ENCODE data around the gene ADCY10.

The ADCY10 gene

DNA sequence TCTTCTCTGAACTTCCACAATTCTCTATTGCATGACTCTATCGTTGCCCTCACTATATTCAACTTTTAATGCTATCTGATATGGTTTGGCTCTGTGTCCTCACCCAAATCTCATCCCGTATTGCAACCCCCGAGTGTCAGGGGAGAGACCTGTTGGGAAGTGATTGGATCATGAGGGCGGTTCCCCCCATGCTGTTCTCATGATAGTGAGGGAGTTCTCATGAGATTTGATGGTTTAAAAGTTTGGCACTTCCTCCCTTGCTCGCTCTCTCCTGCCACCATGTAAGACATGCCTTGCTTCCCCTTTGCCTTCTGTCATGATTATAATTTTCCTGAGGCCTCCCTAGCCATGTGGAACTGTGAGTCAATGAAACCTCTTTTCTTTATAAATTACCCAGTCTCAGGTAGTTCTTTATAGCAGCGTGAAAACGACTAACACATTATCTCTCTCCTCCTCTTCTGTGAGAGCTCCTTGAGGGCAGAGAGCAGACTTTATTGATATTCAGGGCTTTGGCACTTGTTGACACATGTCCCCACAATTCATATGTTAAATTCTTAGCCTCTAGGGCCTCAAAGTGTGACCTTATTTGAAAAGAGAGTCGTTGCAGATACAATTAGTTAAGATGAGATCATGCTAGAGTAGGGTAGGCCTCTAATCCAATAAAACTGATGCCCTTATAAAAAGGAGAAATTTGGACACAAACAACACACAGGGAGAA, 52.1 kb downstream of the ADCY10 start:
- Histone ChIP-seq H2AFZ (ENCODE audit: low read depth, low read length) (no peak overlapping the region), H3K4me3 (ENCODE audit: low read length) (no peak overlapping the region), H3K9ac (ENCODE audit: low read length) (no peak overlapping the region), H4K20me1 (ENCODE audit: insufficient read depth, low read length) (no peaks in the 10 kb centered on the region), H3K9me3 (ENCODE audit: insufficient read depth, low read length) (no peaks in the 10 kb centered on the region), H3K27ac (ENCODE audit: low read length) (no peak overlapping the region), H3K36me3 (replicated peaks; ENCODE audit: low read depth, low read length) (no peaks in the 10 kb centered on the region), H3K4me1 (ENCODE audit: low read length) (no peaks in the 10 kb centered on the region), H3K79me2 (ENCODE audit: low read length) (no peaks in the 10 kb centered on the region), H3K27me3 (ENCODE audit: low read depth, low read length) (no peaks in the 10 kb centered on the region), H3K4me2 (ENCODE audit: low read length) (no peak overlapping the region)
- no peak for TF ChIP-seq EZH2phosphoT487 (IDR thresholded peaks at IDR 0.05; ENCODE audit: low read depth)
- TF ChIP-seq, protein P1, sequence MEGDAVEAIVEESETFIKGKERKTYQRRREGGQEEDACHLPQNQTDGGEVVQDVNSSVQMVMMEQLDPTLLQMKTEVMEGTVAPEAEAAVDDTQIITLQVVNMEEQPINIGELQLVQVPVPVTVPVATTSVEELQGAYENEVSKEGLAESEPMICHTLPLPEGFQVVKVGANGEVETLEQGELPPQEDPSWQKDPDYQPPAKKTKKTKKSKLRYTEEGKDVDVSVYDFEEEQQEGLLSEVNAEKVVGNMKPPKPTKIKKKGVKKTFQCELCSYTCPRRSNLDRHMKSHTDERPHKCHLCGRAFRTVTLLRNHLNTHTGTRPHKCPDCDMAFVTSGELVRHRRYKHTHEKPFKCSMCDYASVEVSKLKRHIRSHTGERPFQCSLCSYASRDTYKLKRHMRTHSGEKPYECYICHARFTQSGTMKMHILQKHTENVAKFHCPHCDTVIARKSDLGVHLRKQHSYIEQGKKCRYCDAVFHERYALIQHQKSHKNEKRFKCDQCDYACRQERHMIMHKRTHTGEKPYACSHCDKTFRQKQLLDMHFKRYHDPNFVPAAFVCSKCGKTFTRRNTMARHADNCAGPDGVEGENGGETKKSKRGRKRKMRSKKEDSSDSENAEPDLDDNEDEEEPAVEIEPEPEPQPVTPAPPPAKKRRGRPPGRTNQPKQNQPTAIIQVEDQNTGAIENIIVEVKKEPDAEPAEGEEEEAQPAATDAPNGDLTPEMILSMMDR (IDR thresholded peaks at IDR 0.05; ENCODE audit: low read depth, low read length) = no peak

DNA sequence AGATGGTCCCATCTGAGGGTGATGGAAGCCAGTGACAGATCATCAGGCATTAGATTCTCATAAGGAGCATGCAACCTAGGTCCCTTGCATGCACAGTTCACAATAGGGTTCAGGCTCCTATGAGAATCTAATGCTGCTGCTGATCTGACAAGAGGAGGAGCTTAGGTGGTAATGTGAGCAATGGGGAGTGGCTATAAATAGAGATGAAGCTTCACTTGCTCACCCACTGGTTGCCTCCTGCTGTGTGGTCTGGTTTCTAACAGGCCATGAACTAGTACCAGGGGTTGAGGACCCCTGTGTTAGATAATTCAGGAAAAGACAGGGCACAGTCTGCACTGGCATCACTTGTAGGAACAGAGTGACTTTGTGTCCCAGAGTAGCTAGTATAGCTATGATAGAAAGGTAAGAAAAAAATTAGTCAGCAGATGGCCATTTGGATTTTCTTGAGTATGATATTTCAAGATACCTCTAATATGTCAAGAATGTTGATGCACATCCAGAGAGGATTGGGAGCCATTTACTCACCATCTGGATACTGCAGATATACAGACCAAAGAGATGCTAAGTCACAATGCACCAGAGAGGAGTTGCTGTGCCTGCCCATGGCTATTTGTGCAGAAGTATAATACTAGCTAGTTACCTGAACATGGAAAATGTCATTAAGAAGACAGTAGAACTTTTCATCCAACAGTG, 53.6 kb downstream of the ADCY10 start:
- H3K9me3 ChIP-seq (ENCODE audit: insufficient read depth, low read length) = no peaks in the 10 kb centered on the region
- no peak overlapping the region for H3K4me3 ChIP-seq (ENCODE audit: low read length)
- no peak for TF ChIP-seq EZH2phosphoT487 (IDR thresholded peaks at IDR 0.05; ENCODE audit: low read depth)
- TF ChIP-seq, protein P1 (IDR thresholded peaks at IDR 0.05; ENCODE audit: low read depth, low read length) = no peak
- H3K4me2 ChIP-seq (ENCODE audit: low read length) = no peak overlapping the region
- H3K27me3 ChIP-seq (ENCODE audit: low read depth, low read length) = no peaks in the 10 kb centered on the region
- H3K4me1 ChIP-seq (ENCODE audit: low read length) = no peaks in the 10 kb centered on the region
- H3K79me2 ChIP-seq (ENCODE audit: low read length) = no peaks in the 10 kb centered on the region
- no peak overlapping the region for H3K9ac ChIP-seq (ENCODE audit: low read length)
- H3K27ac ChIP-seq (ENCODE audit: low read length) = no peak overlapping the region
- H3K36me3 ChIP-seq (replicated peaks; ENCODE audit: low read depth, low read length) = no peaks in the 10 kb centered on the region
- no peak overlapping the region for H2AFZ ChIP-seq (ENCODE audit: low read depth, low read length)
- no peaks in the 10 kb centered on the region for H4K20me1 ChIP-seq (ENCODE audit: insufficient read depth, low read length)

DNA sequence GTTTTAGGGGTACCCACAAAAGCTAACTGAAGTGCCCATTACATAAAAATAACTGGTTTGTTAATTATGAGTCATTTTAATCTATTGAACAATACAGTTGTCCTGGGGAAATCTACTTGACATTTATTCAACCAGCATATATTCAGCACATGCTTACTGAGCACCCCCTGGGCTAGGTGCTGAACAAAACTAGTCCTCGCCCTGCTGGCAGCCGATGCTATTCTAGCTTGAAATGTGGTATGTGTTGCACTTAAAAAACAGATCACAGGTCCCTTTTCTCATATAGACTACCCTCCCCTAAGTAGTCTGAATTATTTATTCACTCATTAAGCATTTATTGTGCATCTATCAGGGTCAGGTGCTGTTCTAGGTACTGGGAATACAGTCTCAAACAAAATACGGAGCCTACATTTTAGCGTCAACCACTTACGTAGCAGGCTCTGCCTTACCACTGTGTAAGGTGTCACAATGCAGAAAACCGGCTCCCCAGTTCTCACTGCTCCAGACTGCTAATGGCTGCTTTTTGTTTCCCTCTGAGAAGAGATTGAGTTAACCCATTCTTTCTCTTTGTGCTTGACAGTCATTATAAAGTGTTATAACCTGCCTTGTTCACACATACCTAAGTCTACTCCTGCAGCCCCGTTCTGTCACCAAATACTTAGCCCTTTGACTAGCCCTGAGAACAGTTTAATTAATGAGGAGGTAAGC, 57.1 kb downstream of the ADCY10 start:
- no peaks in the 10 kb centered on the region for H4K20me1 ChIP-seq (ENCODE audit: insufficient read depth, low read length)
- H3K4me3 ChIP-seq (ENCODE audit: low read length) = no peak overlapping the region
- no peaks in the 10 kb centered on the region for H3K4me1 ChIP-seq (ENCODE audit: low read length)
- H3K79me2 ChIP-seq (ENCODE audit: low read length) = no peaks in the 10 kb centered on the region
- no peaks in the 10 kb centered on the region for H3K9me3 ChIP-seq (ENCODE audit: insufficient read depth, low read length)
- no peak overlapping the region for H2AFZ ChIP-seq (ENCODE audit: low read depth, low read length)
- H3K27ac ChIP-seq (ENCODE audit: low read length) = no peak overlapping the region
- H3K4me2 ChIP-seq (ENCODE audit: low read length) = no peak overlapping the region
- peaks cover 6% of the 10 kb centered on the region; the same call in 1 of the 2 replicates for H3K27me3 ChIP-seq (ENCODE audit: low read depth, low read length)
- H3K36me3 ChIP-seq (replicated peaks; ENCODE audit: low read depth, low read length) = no peaks in the 10 kb centered on the region
- H3K9ac ChIP-seq (ENCODE audit: low read length) = no peak overlapping the region
- TF ChIP-seq, protein P1 (IDR thresholded peaks at IDR 0.05; ENCODE audit: low read depth, low read length) = no peak
- no peak for TF ChIP-seq EZH2phosphoT487 (IDR thresholded peaks at IDR 0.05; ENCODE audit: low read depth)

- TF ChIP-seq EZH2phosphoT487 (IDR thresholded peaks at IDR 0.05; ENCODE audit: low read depth) = no peak
- TF ChIP-seq, protein P1 (IDR thresholded peaks at IDR 0.05; ENCODE audit: low read depth, low read length) = no peak
- Histone ChIP-seq H3K9ac (ENCODE audit: low read length) (no peak overlapping the region), H3K79me2 (ENCODE audit: low read length) (no peaks in the 10 kb centered on the region), H4K20me1 (ENCODE audit: insufficient read depth, low read length) (no peaks in the 10 kb centered on the region), H3K27me3 (ENCODE audit: low read depth, low read length) (peaks cover 6% of the 10 kb centered on the region; the same call in 1 of the 2 replicates), H2AFZ (ENCODE audit: low read depth, low read length) (no peak overlapping the region), H3K9me3 (ENCODE audit: insufficient read depth, low read length) (no peaks in the 10 kb centered on the region), H3K4me3 (ENCODE audit: low read length) (no peak overlapping the region), H3K36me3 (replicated peaks; ENCODE audit: low read depth, low read length) (no peaks in the 10 kb centered on the region), H3K4me1 (ENCODE audit: low read length) (no peaks in the 10 kb centered on the region), H3K27ac (ENCODE audit: low read length) (no peak overlapping the region), H3K4me2 (ENCODE audit: low read length) (no peak overlapping the region)
Measured at GRCh38 chr1:167854184-167854583, 59.8 kb downstream of the ADCY10 start.

Data from OCI-LY3 (cell line).